HG03469 (cell line): ENCODE results near the gene LXN.
A peak's percentile ranks its signal among the peaks of the same experiment; 100 is the strongest.
"Not testable (repeated sequence)": the region's sequence is repeated elsewhere in the genome, so short reads cannot be mapped to it uniquely, and the experiment has no call there.

Experiments
- ATAC-seq: cut with Tn5 transposase; IDR thresholded peaks from one replicate; pipeline ENCODE4 v1.9.1; 2021; ENCODE audit warnings: mild to moderate bottlenecking, moderate library complexity, moderate number of reproducible peaks; ENCODE audit not compliant: unreplicated experiment

LXN gene

DNA sequence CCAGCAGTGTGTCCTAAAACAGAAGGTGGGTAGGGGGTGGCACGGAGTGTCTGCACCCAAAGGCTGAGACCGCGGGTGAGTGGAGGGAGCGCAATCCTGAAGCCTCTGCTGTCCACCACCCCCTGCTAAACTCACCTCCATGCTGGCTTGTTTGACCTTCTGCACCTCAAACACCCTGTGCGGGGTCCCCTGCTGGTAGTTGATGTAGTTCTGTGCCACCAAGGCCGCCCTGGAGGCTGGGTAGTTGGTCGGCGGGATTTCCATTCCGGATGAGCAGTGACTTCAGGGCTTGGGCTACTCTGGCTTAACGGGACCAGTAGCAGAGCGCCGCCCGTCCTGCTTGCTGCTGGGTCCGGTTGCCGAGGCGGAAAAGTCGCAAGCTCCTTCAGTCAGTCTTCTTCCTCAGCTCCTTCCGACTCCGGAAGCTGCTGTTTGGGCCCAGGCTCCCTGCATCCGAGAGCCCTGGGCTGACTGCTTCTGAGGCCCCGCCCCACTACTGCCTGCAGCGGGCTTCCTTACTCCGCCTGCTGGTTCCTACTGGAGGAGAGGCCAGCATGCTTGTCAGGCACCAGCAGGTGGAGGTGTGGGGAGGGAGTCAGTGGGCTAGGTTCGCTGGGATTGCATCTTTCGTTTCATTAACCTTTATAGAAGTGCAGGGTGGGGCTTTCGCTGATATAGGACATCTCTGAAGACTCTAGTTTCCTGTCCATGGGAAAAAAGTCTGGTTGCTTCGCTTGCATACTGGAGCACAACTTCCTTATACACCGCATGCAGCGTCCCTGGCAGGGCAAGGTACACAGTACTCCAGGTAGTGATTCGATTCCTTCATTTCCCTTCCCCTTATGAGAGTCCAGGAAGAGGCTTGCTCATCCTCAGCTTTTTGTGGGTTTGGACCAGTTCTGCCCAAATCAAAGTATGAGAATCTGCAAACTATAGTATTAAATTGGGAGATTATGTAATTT, at the start of gene LXN:
Gene LXN (minus strand): TSS at position 434 of the 962 bp plus-strand sequence. CDS start 170 bp downstream, at position 264.
- peak; percentile 99 for ATAC-seq

GRCh38 chr3:158722108-158722507, 49.7 kb upstream of the LXN start:
- no peak for ATAC-seq

- ATAC-seq = no peak
Measured at GRCh38 chr3:158718490-158719170, 46.2 kb upstream of the LXN start.

GRCh38 chr3:158717576-158717975, 45.1 kb upstream of the LXN start:
- no peak for ATAC-seq

GRCh38 chr3:158713094-158713499, 40.6 kb upstream of the LXN start:
- no peak for ATAC-seq

DNA sequence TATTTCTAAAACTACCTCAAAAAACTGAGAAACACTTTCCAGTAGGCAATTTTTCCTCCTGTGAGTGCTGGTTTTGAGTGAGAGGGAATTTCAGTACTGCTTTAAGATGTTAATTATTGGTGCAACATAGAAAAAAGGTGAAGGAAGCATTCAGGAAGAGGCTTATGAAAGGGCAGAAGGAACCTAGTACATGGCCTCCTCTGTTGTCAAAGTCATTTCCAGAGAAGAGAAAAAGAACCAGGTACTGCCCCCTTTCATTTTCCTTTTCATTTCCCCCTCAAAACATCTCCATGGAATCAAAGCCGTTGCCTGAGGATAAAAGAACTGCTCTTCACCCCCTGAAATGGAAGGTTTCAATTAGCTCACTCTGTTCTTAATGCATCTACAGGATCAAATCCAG, 40.0 kb upstream of the LXN start:
- no peak for ATAC-seq

- ATAC-seq = no peak
Measured at GRCh38 chr3:158711886-158712285, 39.4 kb upstream of the LXN start.

GRCh38 chr3:158710601-158711000, 38.2 kb upstream of the LXN start:
- no peak for ATAC-seq

DNA sequence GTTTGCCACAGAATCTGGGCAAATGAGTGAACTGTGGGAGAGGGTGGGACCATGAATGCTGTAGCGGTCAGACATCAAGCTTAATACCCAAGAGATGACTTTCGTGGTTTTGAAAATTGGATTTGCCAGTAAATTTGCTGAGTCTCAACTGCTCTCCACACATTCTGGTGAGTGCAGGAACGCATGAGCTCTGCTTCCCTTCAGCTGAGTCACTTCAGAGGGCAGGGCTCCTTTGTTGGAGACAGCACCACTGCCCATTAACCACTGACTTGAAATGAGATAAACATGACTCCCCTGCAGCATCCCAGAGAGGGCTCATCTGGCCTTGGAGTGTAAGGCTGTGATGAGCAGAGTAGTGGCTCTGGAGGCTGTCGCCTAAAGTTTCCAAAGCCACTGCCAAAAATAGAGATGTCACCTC, 37.2 kb upstream of the LXN start:
- no peak for ATAC-seq

GRCh38 chr3:158703566-158703965, 31.1 kb upstream of the LXN start:
- ATAC-seq = no peak

GRCh38 chr3:158702815-158703481, 30.5 kb upstream of the LXN start:
- no peak for ATAC-seq

DNA sequence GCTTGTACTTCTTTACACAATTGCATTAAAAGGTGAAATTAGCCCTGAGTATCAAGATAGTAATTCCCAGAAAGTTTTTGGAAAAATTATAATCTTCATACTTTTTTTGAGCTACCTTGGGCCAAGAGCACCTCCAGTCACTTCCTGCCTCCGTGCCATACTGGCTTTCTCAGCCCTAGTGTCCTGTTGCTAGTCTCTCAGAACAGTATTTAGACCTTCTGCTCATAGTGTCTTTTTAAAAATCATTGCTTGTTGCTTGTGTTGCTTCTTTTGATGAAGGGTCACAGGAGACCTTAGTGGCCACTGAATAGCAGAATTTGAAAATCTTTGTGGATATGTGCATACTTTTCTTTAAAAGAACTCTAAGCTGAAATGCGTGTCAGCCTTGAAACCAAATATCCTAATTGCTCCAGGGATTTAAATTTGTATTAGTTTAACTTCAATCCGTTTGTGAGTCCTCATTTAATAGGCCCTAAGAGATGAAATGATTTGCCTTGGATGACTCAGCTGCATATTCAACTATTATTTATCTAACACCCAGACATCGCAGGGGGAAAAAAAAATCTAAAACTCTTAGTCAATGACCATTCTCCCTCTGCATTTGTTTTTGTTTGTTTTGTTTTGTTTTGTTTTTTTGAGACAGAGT, 29.1 kb upstream of the LXN start:
- no peak for ATAC-seq

DNA sequence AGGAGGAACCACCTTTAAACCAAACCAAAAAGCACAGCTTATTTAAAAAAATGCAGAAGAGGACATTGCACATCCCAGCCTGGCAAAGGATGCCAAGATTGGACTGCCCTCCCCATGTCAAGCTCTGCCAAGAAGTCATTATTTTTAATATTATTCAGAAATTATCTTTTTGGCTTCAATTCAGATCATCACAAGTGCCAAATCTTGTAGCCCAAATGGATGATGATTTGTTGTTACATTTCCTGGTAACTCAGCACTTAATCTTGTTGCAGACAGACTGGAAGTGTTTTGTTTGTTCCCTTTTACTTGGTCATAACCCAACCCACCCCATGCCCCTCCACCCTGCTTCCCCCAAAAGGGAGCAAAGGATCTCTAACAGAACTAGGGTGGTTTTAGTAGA, 28.1 kb upstream of the LXN start:
- ATAC-seq = no peak

GRCh38 chr3:158696618-158697017, 24.2 kb upstream of the LXN start:
- ATAC-seq = no peak

DNA sequence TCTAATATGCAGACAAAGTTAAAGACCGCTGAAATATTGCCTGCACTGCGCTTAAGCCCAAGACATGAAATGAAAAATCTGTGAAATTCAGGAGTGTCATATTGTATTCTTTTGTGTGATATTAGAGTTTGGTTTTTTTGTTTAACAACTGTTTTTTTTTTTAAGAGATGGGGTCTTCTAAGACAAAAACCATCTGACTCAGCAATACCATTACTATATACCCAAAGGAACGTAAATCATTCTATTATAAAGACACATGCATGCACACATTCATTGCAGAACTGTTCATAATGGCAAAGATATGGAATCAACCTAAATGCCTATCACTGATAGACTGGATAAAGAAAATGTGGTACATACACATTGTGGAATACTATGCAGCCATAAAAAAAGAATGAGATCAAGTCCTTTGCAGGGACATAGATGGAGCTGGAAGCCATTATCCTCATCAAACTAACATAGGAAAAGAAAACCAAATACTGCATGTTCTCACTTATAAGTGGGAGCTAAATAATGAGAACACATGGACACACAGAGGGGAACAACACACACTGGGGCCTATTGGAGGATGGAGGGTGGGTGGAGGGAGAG, 21.5 kb upstream of the LXN start:
- ATAC-seq = not testable (repeated sequence)

DNA sequence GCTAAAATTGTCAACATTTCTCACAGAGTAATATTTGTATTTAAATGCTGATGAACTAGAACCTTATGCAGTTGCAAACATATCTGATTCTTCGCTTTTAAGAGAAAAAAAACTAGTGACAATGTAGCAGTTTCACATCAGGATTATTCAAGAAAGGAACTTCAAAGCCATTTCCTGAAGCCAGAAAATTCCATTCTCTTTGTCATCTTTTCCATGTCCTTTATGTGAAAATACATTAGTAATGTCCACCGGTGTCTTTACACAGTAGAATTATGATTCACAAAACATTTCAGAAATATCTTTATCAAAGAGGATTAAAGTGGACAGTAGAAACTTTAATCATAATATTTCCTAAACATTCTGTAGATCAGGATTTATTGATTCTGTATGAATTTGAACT, 12.7 kb upstream of the LXN start:
- ATAC-seq = no peak

DNA sequence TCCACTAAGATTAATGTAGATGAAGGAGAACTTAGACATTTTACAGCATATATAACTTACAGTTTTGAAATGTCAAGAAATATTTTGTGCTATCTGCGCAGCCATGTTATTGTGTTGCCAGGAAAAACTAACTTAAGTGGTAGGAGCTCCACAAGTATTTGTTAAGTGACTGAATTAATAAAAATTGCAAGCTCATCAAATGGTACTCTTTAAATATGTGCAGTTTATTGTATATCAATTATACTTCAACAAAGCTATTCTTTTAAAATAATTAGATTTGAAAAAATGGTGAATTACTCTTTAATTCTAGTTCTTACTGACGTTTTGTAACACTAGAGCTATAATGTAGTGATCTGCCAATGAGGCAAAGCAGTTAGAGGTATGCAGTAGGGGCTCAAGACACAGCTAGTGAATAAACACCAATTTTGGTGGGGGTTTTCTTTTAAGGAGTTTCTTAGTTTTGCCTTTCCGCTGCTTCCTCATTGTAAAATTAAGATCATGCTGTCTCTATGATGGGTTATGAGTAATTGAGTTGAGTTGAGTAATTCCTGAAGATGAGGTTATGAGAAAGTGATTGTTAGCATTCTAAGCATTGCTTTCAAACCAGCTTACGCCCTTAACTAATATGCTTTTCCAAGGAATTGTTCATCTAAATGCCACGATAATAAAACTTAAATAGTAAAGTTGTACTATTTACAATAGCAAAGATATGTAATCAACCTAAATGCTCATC, 10.9 kb upstream of the LXN start:
- ATAC-seq = no peak

DNA sequence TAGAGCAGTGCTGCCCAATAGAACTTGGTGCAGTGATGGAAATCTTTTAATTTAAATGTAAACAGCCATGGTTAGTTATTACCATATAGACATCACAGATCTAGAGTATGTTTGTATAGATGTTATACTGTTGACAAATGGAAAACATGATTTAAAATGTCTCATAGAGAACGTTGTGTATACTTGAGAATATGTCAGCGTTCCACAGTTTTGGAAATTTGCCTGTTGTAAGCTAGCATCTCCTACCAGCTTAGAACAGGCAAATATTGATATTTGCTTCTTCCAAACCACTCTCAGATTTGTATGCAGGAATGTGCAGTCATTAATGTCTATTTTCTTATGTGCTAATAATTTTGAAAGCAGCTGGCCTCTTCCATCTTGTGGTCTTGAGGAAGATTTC, 8.4 kb upstream of the LXN start:
- ATAC-seq = no peak

DNA sequence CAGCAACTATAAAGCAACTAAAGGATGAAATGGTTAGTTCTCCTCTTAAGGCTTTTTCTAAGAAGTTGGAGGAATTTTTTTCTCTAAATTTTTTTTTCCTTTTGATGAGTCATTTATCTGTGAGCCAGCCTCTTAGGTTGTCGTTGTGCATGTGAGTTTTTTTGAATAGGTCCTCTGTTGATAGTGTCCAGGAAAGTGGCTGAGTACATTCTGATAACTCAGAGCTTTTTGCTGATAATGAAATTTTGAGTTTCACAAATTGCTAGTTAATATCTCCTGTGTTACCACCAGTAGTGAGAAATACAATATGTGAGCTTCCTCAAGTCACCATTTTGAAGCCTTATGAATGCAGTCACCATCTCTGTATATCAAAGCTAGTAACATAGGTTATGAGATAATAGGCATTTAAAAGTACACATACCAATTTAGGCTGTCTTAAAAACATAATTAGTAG, 7.1 kb upstream of the LXN start:
- ATAC-seq = no peak

DNA sequence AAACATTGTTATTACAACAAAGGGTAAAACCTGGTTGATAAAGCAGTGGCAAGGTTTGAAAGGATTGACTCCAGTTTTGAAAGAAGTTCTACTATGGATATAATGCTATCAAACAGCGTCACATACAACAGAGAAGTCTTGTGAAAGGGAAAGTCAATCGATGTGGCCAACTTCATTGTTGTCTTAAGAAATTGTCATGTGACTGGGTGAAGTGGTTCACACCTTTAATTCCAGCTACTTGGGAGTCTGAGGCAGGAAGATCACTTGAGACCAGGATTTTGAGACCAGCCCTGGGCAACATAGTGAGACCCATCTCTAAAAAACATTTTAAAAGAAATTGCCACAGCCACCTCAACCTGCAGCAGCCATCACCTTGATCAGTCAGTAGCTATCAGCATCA, 6.2 kb upstream of the LXN start:
- ATAC-seq = no peak
